Ovary (tissue), 9 donors: ENCODE results near the gene DOCK10. TPM values are rescaled to one million over a fixed set of nuclear protein-coding genes. Genes with fewer than 3 reads are reported as not detected.

Experiments
- DNase-seq, 5 donors: peaks; one replicate each; pipeline ENCODE4 v3.0.0-alpha.2; 2019 to 2020
- H3K27ac ChIP-seq, 2 donors: fragments of 200-600 bp; one replicate each; pipeline versions ENCODE4 v1.5.1 to v1.8.0; 2019 to 2022
- H3K27me3 ChIP-seq: fragments of 200-600 bp; one replicate; pipeline ENCODE4 v1.8.0; 2022
- H3K36me3 ChIP-seq: fragments of 200-600 bp; sonication (generic); one replicate; pipeline ENCODE4 v1.5.1; 2019
- H3K4me1 ChIP-seq: one replicate; pipeline ENCODE4 v1.8.1; 2013; ENCODE audit warnings: mild to moderate bottlenecking, moderate library complexity; ENCODE audit not compliant: insufficient read depth
- H3K4me3 ChIP-seq: fragments of 200-600 bp; sonication (generic); one replicate; pipeline ENCODE4 v1.5.1; 2017
- H3K9me3 ChIP-seq, 2 donors: fragments of 200-600 bp in 1 of 2; sonication (generic) in 1 of 2; one replicate each; pipeline versions ENCODE4 v1.5.1 to v1.8.1; 2013 to 2019; ENCODE audit warnings: mild to moderate bottlenecking in 1 of 2, moderate library complexity in 1 of 2
- EP300 ChIP-seq: sonication (generic); formaldehyde crosslinking; IDR thresholded peaks from one replicate; pipeline ENCODE4 v1.6.1; 2017; ENCODE audit warnings: antibody characterized with exemption
- POLR2A ChIP-seq: fragments of 450-650 bp; IDR thresholded peaks from one replicate; pipeline ENCODE4 v1.6.1; 2017; ENCODE audit warnings: antibody characterized with exemption, mild to moderate bottlenecking, moderate library complexity
- WGBS, 3 donors: extraction: QIAGEN DNeasy Blood & Tissue Kit in 1 of 3; methylation state at CpG; one replicate each; pipeline versions ENCODE4 v1.1.5 to v1.1.7; 2013 to 2017; 5-methylcytosine and 5-hydroxymethylcytosine counted together
- intact Hi-C, 4 donors: fragments of 100-400 bp; cut with DNase I; formaldehyde crosslinking; loops; one replicate each; pipeline versions ENCODE4 v1.11.0 to v1.15.1; 2022 to 2023
- polyA plus RNA-seq, 2 donors: library from polyadenylated mRNA; stranded (reverse); fragments of 200-250 nt in 1 of 2; fragments of 350-450 nt in 1 of 2; fragmentation: Illumina TruSeq in 1 of 2; extraction: RNeasy Lipid Tissue Mini Kit (QIAGEN cat#74804) in 1 of 2; gene quantifications; one replicate each; pipeline ENCODE4 v1.2.3, GENCODE V29; 2013 to 2014
- total RNA-seq, 7 donors: library from RNA; depleted of rRNA in 2 of 7; stranded (reverse); fragments of >200 nt in 2 of 7; fragmentation: NEBNext Ultra II Directional in 3 of 7; extraction: Animal tissue kit (Norgen Biotek cat#: 25700) in 3 of 7; gene quantifications; one replicate each; pipeline versions ENCODE4 v1.1.0 to v1.2.4, GENCODE V29; 2016 to 2023
- TF ChIP-seq, protein P1 (sequence below), 3 donors: fragments of 450-650 bp in 2 of 3; fragments of 200-600 bp in 1 of 3; IDR thresholded peaks; one replicate each; pipeline versions ENCODE4 v1.5.1 to v1.8.0; 2016 to 2022; ENCODE audit warnings: antibody characterized with exemption in 3 of 3, mild to moderate bottlenecking in 1 of 3
- donor health status: DM: no; HTN: no; CAD: no; lungs with moderate emphysema.
- donor health status: DM: no; HTN: no; CAD: no.
- donor health status: Bipolar disorder and iron deficiency.
- donor health status: DM: yes; HTN: yes; CAD: no.
- donor health status: DM: no; HTN: no; CAD: no.
- donor health status: DM: yes; HTN: yes; CAD: no.

The DOCK10 gene
- total and polyA plus RNA-seq, 9 donors = 15.3 to 42.5 (median 31.2) TPM

DNA sequence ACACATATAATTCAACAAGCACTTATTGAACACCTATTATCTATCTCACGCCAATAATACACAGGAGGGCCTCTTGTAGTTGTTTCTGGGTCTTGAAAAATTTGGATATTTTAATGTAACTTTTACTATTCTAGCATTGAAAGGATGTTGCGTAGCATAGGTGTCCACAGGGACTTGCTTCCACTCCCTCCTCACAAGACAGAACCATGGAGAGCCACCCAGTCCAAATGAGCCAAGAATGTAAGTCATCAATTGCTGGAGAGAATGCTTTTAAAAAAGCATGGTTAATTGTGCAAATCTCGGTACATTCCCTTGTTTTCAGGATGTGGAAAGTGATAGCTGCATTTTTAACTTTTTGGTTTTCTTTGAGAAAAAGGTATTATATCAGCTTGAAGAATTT, 46.8 kb downstream of the DOCK10 start:
- Histone ChIP-seq H3K4me1 (peaks cover 14% of the 10 kb centered on the region), H3K9me3 (no peaks in the 10 kb centered on the region), H3K36me3 (no peaks in the 10 kb centered on the region), H3K27me3 (no peaks in the 10 kb centered on the region), H3K27ac (no peak overlapping the region), H3K4me3 (no peak overlapping the region)
- WGBS, 3 donors = 90 to 95% (median 95%) methylated on average over 3 of the region's 3 CpGs
- DNase-seq = no peak
- intact Hi-C loops = no loop called here
- TF ChIP-seq EP300 = no peak
- TF ChIP-seq POLR2A = no peak

DNA sequence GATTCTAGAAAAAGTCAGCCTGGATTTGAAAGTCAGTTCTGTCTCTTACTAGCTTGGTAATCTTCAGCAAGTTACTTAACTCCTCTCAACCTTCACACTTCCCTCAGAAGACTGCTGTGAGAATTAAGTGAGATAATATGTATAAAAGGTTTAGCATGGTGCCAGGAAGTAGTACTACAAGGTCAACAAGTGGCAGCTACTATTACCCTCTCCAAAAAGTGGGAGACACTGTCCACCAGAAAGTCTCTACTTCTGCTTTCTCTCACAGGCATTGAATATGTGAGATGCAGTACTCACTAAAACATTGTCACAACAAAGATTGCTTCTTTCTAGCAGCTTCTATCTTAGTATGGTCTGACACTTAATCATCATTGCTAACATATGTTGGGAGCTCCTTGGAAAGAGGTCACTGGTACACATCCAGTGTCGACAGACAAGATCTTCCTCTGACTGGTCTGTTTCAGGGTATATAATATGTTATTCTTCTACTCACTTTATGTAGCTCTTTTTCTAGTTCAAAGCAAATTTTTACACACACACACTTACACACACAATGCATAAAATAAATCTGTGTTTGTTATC, 47.9 kb downstream of the DOCK10 start:
- Histone ChIP-seq H3K27me3 (no peaks in the 10 kb centered on the region), H3K27ac (no peak overlapping the region), H3K4me3 (no peak overlapping the region), H3K9me3 (no peaks in the 10 kb centered on the region), H3K4me1 (peaks cover 12% of the 10 kb centered on the region), H3K36me3 (no peaks in the 10 kb centered on the region)
- TF ChIP-seq, protein P1, sequence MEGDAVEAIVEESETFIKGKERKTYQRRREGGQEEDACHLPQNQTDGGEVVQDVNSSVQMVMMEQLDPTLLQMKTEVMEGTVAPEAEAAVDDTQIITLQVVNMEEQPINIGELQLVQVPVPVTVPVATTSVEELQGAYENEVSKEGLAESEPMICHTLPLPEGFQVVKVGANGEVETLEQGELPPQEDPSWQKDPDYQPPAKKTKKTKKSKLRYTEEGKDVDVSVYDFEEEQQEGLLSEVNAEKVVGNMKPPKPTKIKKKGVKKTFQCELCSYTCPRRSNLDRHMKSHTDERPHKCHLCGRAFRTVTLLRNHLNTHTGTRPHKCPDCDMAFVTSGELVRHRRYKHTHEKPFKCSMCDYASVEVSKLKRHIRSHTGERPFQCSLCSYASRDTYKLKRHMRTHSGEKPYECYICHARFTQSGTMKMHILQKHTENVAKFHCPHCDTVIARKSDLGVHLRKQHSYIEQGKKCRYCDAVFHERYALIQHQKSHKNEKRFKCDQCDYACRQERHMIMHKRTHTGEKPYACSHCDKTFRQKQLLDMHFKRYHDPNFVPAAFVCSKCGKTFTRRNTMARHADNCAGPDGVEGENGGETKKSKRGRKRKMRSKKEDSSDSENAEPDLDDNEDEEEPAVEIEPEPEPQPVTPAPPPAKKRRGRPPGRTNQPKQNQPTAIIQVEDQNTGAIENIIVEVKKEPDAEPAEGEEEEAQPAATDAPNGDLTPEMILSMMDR (IDR thresholded peaks at IDR 0.05) = no peak
- TF ChIP-seq POLR2A (no peak), EP300 (no peak)
- WGBS, 3 donors = 24 to 49% (median 31%) methylated on average over 1 of the region's 1 CpG
- intact Hi-C loops = no loop called here
- DNase-seq = no peak

DNA sequence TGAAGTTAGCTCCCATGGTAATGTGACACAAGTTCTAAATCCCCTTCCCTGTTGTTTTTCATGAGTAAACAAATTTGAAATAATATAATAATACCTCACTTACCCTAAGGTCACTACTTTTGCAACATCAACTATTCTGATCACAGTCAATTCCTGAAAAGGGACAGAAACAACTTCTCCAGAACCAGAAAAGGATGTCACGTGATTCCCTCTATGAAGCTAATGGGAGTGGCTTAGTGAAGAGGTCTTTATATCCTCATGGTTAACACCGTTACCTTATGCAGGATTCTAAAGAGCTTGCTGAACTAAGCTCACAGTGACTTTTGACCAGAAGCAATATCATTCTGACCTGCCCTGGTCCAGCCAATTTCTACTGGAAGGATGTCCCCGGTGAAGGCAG, 51.6 kb downstream of the DOCK10 start:
- H3K4me3 ChIP-seq = no peak overlapping the region
- peaks cover 7% of the 10 kb centered on the region for H3K4me1 ChIP-seq
- TF ChIP-seq POLR2A (no peak), EP300 (no peak)
- TF ChIP-seq, protein P1 (IDR thresholded peaks at IDR 0.05) = no peak
- H3K27ac ChIP-seq = no peak overlapping the region
- DNase-seq = no peak
- intact Hi-C loops = no loop called here
- no peaks in the 10 kb centered on the region for H3K36me3 ChIP-seq
- H3K9me3 ChIP-seq = no peaks in the 10 kb centered on the region
- 95 to 96% (median 95%) methylated on average over 3 of the region's 3 CpGs for WGBS, 3 donors
- H3K27me3 ChIP-seq = no peaks in the 10 kb centered on the region

DNA sequence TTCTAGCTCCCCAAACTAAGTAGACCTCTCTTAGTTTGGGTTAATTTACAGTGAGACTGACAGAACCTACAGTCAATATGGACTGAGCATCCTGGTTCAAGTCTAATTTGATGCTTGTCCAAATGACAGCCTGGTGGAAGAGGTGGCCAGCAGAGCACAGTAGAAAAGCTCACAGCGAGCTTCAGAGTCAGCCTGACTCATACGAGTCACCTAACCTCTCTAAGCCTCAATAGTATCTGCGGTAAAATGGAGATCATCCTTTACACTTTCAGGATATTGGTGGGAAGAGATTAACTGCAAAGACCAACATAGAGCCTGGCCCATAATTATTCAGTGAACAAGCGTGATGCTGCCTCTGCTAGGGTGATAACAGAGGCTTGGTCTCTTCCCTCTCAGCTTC, 54.5 kb downstream of the DOCK10 start:
- no peaks in the 10 kb centered on the region for H3K27me3 ChIP-seq
- no peak for DNase-seq
- 92 to 96% (median 95%) methylated on average over 4 of the region's 4 CpGs for WGBS, 3 donors
- intact Hi-C loops = no loop called here
- H3K27ac ChIP-seq = no peak overlapping the region
- H3K9me3 ChIP-seq = no peaks in the 10 kb centered on the region
- H3K4me1 ChIP-seq = peaks cover 6% of the 10 kb centered on the region
- H3K36me3 ChIP-seq = no peaks in the 10 kb centered on the region
- no peak overlapping the region for H3K4me3 ChIP-seq
- no peak for TF ChIP-seq EP300
- no peak for TF ChIP-seq POLR2A
- TF ChIP-seq, protein P1 (IDR thresholded peaks at IDR 0.05) = no peak

DNA sequence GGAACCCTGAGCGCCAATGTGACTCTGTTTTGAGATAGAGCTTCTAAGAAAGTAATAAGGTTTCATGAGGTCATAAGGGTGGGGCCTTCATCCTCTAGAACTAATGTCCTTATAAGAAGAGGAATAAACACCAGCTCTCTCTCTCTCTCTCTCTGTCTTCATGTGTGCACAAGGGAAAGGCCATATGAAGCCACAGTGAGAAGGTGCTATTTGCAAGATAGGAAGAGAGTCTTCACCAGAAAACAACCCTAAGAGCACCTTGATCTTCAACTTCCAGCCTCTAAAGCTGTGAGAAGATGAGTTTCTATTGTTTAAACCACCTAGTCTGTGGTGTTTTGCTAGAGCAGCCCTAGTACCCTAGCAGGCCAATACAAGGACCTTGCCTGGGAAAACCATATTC, 55.8 kb downstream of the DOCK10 start:
- DNase-seq = no peak
- no peaks in the 10 kb centered on the region for H3K9me3 ChIP-seq
- H3K27me3 ChIP-seq = no peaks in the 10 kb centered on the region
- intact Hi-C loops = no loop called here
- TF ChIP-seq, protein P1 (IDR thresholded peaks at IDR 0.05) = no peak
- TF ChIP-seq EP300 (no peak), POLR2A (no peak)
- H3K4me3 ChIP-seq = no peak overlapping the region
- 94 to 100% (median 96%) methylated on average over 1 of the region's 1 CpG for whole genome bisulfite sequencing, 3 donors
- peaks cover 4% of the 10 kb centered on the region for H3K4me1 ChIP-seq
- no peak overlapping the region for H3K27ac ChIP-seq
- H3K36me3 ChIP-seq = no peaks in the 10 kb centered on the region
